Breast epithelium (tissue), 4 donors: ENCODE results near the gene VPS26C. TPM values are rescaled to one million over a fixed set of nuclear protein-coding genes. Genes with fewer than 3 reads are reported as not detected.

Experiments
- DNase-seq, 2 donors: peaks; one replicate each; pipeline ENCODE4 v3.0.0-alpha.2; 2019; ENCODE audit warnings: low spot score in 2 of 2
- H3K27ac ChIP-seq, 2 donors: fragments of 200-600 bp; sonication (generic) in 1 of 2; one replicate each; pipeline ENCODE4 v1.5.1; 2016 to 2019; ENCODE audit warnings: mild to moderate bottlenecking in 1 of 2
- H3K27me3 ChIP-seq, 2 donors: fragments of 200-600 bp; sonication (generic) in 1 of 2; one replicate each; pipeline versions ENCODE4 v1.5.1 to v1.6.0; 2017 to 2019; ENCODE audit warnings: control low read depth in 1 of 2, mild to moderate bottlenecking in 1 of 2
- H3K36me3 ChIP-seq: fragments of 200-600 bp; one replicate; pipeline ENCODE4 v1.5.1; 2019
- H3K4me1 ChIP-seq, 2 donors: fragments of 200-600 bp; sonication (generic); one replicate each; pipeline ENCODE4 v1.5.1; 2016 to 2019; ENCODE audit warnings: control low read depth in 1 of 2
- H3K4me3 ChIP-seq, 3 donors: fragments of 200-600 bp; sonication (generic); 1 replicate in 2 of 3; 2 replicates in 1 of 3; pipeline ENCODE4 v1.5.1; 2016 to 2019; ENCODE audit warnings: mild to moderate bottlenecking in 3 of 3, moderate library complexity in 2 of 3
- H3K9me3 ChIP-seq, 2 donors: fragments of 200-600 bp; sonication (generic) in 1 of 2; one replicate each; pipeline ENCODE4 v1.5.1; 2016 to 2019; ENCODE audit warnings: control low read depth in 1 of 2
- CTCF ChIP-seq, 3 donors: fragments of 450-650 bp; IDR thresholded peaks; one replicate each; pipeline ENCODE4 v1.5.1; 2016 to 2017; ENCODE audit warnings: antibody characterized with exemption in 3 of 3, mild to moderate bottlenecking in 3 of 3, moderate library complexity in 3 of 3
- POLR2A ChIP-seq: fragments of 450-650 bp; IDR thresholded peaks from one replicate; pipeline ENCODE4 v1.6.1; 2016; ENCODE audit warnings: antibody characterized with exemption, mild to moderate bottlenecking, moderate library complexity
- POLR2AphosphoS5 ChIP-seq, 3 donors: sonication (generic); formaldehyde crosslinking; IDR thresholded peaks; one replicate each; pipeline ENCODE4 v1.6.1; 2017; ENCODE audit warnings: antibody characterized with exemption in 3 of 3
- intact Hi-C: fragments of 100-400 bp; cut with DNase I; formaldehyde crosslinking; loops from one replicate; pipeline ENCODE4 v1.15.1; 2023; ENCODE audit warnings: low total_unique reads
- total RNA-seq, 3 donors: library from RNA; depleted of rRNA; stranded (reverse); fragments of >200 nt; gene quantifications; one replicate each; pipeline ENCODE4 v1.1.0, GENCODE V29; 2016

The VPS26C gene
- total RNA-seq, 3 donors from 2014 or later: 43.9 to 84.5 (median 60.6) TPM

- H3K36me3 ChIP-seq: no peaks in the 10 kb centered on the region
- peak overlapping the region; percentile 52 to 87 for H3K27ac ChIP-seq
- DNase-seq: no peak
- H3K4me3 ChIP-seq: peak overlapping the region; percentile 50 to 77 (median 68)
- intact Hi-C loops: no loop called here
- no peaks in the 10 kb centered on the region for H3K4me1 ChIP-seq
- no peaks in the 10 kb centered on the region for H3K9me3 ChIP-seq
- TF ChIP-seq POLR2A: no peak
- no peak for TF ChIP-seq POLR2AphosphoS5 (IDR thresholded peaks at IDR 0.05)
- no peak for TF ChIP-seq CTCF (IDR thresholded peaks at IDR 0.05)
- no peaks in the 10 kb centered on the region for H3K27me3 ChIP-seq
Observed at GRCh38 chr21:37219761-37220432, 47.2 kb downstream of the VPS26C start.

GRCh38 chr21:37214952-37215351, 52.2 kb downstream of the VPS26C start:
- Histone ChIP-seq H3K27ac (no peak overlapping the region), H3K4me1 (no peaks in the 10 kb centered on the region), H3K27me3 (no peaks in the 10 kb centered on the region), H3K9me3 (no peaks in the 10 kb centered on the region), H3K4me3 (no peak overlapping the region), H3K36me3 (no peaks in the 10 kb centered on the region)
- TF ChIP-seq CTCF (IDR thresholded peaks at IDR 0.05) (no peak), POLR2AphosphoS5 (IDR thresholded peaks at IDR 0.05) (no peak), POLR2A (no peak)
- intact Hi-C loops: no loop called here
- no peak for DNase-seq

GRCh38 chr21:37210799-37211198, 56.3 kb downstream of the VPS26C start:
- H3K4me3 ChIP-seq: no peak overlapping the region
- H3K4me1 ChIP-seq: peaks cover 0 to 3% of the 10 kb centered on the region in 2 donors
- H3K27ac ChIP-seq: no peak overlapping the region
- TF ChIP-seq POLR2A (no peak), POLR2AphosphoS5 (IDR thresholded peaks at IDR 0.05) (no peak), CTCF (IDR thresholded peaks at IDR 0.05) (no peak)
- no peak for DNase-seq
- intact Hi-C loops: no loop called here
- no peaks in the 10 kb centered on the region for H3K27me3 ChIP-seq
- H3K36me3 ChIP-seq: no peaks in the 10 kb centered on the region
- H3K9me3 ChIP-seq: no peaks in the 10 kb centered on the region

GRCh38 chr21:37210130-37210529, 57.0 kb downstream of the VPS26C start:
- Histone ChIP-seq H3K4me1 (peaks cover 0 to 3% of the 10 kb centered on the region in 2 donors), H3K27me3 (no peaks in the 10 kb centered on the region), H3K9me3 (no peaks in the 10 kb centered on the region), H3K27ac (no peak overlapping the region), H3K4me3 (no peak overlapping the region), H3K36me3 (no peaks in the 10 kb centered on the region)
- no peak for TF ChIP-seq POLR2AphosphoS5 (IDR thresholded peaks at IDR 0.05)
- TF ChIP-seq POLR2A: no peak
- TF ChIP-seq CTCF (IDR thresholded peaks at IDR 0.05): no peak
- intact Hi-C loops: no loop called here
- DNase-seq: no peak

- Histone ChIP-seq H3K4me1 (peaks cover 0 to 3% of the 10 kb centered on the region in 2 donors), H3K9me3 (no peaks in the 10 kb centered on the region), H3K27me3 (no peaks in the 10 kb centered on the region), H3K4me3 (peak overlapping the region in 1 of 3 donors; percentile 33), H3K36me3 (no peaks in the 10 kb centered on the region), H3K27ac (peak overlapping the region; percentile 81 to 86)
- no peak for DNase-seq
- TF ChIP-seq POLR2A (no peak), POLR2AphosphoS5 (IDR thresholded peaks at IDR 0.05) (no peak), CTCF (IDR thresholded peaks at IDR 0.05) (no peak)
- intact Hi-C loops: no loop called here
Observed at GRCh38 chr21:37208741-37209225, 58.4 kb downstream of the VPS26C start.
